IPS-11a (cell line): ENCODE data around the gene MEIKIN.

ENCODE experiments used
- H3K4me3 ChIP-seq: one replicate; pipeline ENCODE4 v1.5.1; 2013; ENCODE audit warnings: low read depth, low read length, control low read depth

The MEIKIN gene

DNA sequence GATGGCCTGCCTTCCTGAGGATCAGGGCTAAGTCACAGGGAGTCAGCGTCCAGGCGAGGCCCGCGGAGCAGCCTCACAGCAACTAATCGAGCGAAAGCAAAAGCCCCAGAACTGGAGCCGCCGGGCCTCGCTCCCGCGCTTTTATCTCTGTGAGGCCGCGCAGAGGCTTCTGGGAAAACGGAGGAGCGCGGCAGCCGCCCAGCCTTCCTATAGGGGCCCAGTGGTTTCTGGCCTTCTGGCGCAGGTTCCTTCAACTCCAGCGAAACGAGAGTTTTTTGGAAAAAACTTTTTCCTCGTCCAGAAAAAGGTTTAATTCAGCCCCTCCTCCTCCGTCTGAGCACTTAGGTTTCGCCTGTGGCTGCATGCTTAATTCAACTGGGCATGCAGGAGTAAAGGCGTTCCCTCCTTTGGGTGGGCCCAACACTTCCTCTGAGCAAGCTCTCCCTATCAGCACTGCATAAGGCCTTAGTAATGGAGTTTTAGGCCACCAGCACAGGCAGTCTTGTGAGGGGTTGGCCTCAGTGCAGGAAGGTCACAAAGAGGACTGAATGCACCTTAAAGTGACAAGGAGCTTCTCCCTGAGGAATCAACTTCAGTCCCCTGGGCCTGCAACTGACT, at the start of gene MEIKIN:
TSS of gene MEIKIN (minus strand) at position 113 of the 618 bp plus-strand sequence. CDS start 158 bp downstream, outside the sequence.
- H3K4me3 ChIP-seq, result no peak within 1 kb of the TSS

DNA sequence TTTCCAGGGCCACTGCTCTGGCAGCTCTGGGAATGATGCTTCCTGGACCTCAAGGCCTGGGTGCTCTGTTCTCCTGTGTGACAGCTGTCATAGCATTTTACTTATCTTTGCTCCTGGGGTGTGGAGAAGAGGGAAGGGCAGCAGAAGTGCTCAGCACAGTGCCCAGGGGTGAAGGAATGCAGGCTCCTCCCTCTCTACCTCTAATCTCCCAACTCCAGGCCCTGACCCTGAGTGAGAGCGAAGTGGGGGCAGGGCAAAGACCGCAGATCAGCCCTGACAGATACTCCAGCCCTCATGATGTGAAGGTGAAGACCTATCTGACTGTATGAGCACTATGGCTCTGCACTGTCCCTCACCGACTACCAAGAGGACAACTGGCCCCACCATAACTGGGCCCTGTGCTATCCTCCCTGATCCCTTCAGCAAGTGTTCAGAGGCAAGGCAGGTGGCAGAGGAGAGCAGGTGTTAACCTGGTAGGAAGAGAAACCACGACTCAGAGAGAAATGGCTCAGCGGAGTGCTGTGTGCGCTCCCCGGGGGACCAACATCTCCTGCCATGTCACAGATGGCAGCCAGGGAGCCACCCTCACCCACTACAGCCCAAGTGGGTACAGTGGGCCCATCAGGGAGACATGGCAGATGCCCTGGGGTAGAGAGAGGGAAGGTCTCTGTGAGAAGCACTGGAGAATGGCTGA, 49.2 kb upstream of the MEIKIN start:
- H3K4me3 ChIP-seq, result no peak overlapping the region

- H3K4me3 ChIP-seq, result no peak overlapping the region
Observed at GRCh38 chr5:131994090-131994489, 48.6 kb upstream of the MEIKIN start.

- no peak overlapping the region for H3K4me3 ChIP-seq
Observed at GRCh38 chr5:131993676-131994075, 48.2 kb upstream of the MEIKIN start.

GRCh38 chr5:131992370-131992769, 46.9 kb upstream of the MEIKIN start:
- no peak overlapping the region for H3K4me3 ChIP-seq

DNA sequence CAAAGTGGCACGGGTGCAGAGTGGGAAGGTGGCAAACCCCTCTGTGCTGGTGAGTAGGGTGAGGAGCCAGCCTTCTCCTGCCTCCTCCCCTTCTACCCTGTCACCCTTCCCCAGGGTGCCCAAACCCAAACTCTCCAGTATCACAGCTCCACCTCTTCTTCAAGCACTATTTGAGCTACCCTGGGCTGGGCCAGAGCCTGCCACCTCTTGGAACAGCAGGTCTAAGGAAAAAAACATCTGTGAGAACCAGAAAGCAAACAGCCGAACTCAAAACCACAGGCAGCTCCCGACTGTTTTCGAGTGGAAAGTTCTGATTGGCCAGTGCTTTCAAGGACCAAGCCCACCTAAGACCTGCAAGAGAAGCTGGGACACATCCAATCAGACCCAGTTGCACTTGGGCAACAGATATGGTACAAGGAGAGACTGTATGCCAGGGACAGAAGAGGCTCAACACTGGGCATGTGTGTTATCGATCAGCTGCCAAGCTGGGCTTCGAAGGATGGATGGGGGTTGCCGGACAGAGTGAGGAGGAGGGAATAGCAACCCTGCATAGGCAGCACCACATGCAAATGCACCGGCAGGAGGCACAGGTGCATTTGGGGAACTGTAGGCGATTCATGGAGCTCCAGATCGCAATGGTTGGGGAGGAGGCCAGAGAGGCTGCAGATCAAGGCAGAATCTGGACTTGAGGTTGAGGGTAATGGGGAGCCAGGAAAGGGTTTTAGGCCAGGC, 46.3 kb upstream of the MEIKIN start:
- H3K4me3 ChIP-seq, result no peak overlapping the region

- no peak overlapping the region for H3K4me3 ChIP-seq
Observed at GRCh38 chr5:131990716-131991115, 45.3 kb upstream of the MEIKIN start.

GRCh38 chr5:131988601-131989000, 43.1 kb upstream of the MEIKIN start:
- H3K4me3 ChIP-seq, result no peak overlapping the region

DNA sequence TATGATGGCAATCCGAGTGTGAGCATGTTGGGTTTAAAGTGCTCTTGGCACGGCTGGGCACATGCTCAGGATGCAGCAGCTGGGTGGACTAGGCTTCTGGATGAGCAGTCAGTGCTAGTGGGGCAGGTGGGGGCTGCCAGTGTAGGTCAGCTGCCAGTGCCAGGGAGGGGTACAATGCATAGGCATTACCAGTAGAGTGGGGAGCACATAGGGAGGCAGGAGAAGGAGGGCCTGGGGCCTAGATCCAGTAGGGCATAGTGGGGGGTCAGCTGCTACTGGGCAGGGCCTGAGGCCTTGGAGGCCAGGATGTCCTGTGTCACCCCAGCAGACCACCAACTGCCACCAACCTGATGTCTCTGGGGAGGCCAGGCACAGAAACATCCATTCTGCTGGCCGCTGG, 41.8 kb upstream of the MEIKIN start:
- no peak overlapping the region for H3K4me3 ChIP-seq

DNA sequence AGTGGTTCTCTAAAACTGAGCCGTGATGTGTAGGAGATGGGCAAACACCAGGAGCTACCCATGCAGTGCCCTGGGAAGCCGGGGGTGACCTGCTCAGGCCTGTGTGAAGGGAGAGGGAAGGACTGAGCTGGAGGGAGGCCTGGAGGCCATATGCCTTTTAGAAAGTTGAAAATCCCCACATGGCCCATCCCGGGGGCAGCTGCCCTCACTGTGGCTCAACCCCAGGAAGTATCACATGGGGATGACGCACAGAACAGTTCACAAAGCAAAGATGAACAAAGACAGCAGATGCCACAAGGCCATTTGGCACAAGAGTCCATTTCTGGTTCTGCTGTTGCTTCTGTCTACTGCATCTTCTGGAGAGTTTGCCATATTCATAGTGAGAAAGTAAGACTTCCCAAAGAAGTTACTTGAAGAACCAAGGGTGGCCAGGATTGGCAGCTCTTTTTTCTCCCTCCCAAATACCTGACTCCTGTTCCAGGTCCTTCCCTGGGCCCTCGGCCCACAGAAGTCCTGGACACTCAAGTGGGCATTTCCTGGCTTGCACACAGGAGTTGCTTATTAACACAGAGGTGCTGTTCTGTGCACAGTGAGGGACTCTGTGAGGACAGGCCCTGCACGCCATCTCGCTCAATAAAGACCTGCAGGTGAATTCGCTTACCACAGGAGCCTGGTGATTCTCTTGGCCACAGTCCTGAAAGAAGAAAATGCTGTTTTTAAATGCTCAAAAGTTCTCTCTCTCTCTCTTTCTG, 40.9 kb upstream of the MEIKIN start:
- H3K4me3 ChIP-seq, result no peak overlapping the region

GRCh38 chr5:131984956-131985665, 39.6 kb upstream of the MEIKIN start:
- no peak overlapping the region for H3K4me3 ChIP-seq

GRCh38 chr5:131983244-131983771, 37.8 kb upstream of the MEIKIN start:
- no peak overlapping the region for H3K4me3 ChIP-seq

DNA sequence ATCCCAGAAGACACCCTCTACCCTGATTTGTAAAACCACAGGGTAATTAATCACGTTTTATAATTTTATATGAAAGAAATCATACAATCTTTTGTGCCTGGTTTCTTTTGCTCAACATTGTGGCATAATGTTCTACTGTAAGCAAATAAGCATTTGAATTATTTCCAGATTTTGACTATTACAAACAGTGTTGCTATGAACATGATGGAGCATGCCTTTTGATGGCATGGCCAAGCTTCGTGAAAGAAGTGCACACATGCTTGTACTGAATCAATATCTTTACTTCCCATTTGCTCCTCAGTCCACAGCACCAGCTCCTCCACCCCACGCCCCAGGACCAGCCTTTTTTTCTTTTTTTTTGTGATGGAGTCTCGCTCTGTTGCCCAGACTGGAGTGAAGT, 36.1 kb upstream of the MEIKIN start:
- no peak overlapping the region for H3K4me3 ChIP-seq

DNA sequence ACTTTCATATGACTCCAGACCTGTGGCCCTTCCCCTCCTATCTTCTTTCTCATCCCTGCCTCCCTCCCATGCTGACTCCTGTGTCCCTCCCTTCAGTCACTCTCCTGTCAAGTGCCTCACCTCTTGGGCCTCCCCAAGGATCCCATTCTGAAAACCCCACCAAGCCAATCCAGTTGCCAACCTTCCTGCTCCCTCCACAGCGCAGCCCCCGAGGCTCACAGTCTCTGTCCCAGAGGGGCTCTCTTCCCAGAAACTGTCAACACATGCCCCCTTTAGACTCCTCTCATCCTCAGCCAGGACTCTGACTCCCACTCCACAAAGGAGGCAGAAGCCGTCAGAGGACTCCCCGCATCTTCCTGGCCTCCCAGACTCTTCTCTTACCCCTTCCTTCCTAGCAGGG, 35.2 kb upstream of the MEIKIN start:
- no peak overlapping the region for H3K4me3 ChIP-seq

GRCh38 chr5:131979816-131980215, 34.4 kb upstream of the MEIKIN start:
- no peak overlapping the region for H3K4me3 ChIP-seq

DNA sequence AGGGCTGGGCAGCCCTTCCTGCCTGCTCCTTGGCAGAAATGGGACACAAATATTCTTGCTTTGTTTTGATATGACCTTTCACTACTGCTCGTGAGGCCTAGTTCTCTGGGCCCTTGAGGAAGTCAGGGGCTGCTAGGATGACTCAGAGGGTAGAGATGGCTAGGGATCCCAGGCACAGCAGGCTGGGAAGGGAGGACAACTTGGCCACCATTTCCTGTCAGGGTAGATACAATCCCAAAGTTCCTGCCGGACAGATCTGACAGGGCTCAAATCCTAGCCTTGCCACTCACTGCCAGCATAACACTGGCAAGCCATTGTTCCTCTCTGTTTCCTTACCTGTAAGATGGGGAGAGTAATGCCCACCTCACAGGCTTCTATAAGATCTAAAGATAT, 31.7 kb upstream of the MEIKIN start:
- H3K4me3 ChIP-seq, result no peak overlapping the region

DNA sequence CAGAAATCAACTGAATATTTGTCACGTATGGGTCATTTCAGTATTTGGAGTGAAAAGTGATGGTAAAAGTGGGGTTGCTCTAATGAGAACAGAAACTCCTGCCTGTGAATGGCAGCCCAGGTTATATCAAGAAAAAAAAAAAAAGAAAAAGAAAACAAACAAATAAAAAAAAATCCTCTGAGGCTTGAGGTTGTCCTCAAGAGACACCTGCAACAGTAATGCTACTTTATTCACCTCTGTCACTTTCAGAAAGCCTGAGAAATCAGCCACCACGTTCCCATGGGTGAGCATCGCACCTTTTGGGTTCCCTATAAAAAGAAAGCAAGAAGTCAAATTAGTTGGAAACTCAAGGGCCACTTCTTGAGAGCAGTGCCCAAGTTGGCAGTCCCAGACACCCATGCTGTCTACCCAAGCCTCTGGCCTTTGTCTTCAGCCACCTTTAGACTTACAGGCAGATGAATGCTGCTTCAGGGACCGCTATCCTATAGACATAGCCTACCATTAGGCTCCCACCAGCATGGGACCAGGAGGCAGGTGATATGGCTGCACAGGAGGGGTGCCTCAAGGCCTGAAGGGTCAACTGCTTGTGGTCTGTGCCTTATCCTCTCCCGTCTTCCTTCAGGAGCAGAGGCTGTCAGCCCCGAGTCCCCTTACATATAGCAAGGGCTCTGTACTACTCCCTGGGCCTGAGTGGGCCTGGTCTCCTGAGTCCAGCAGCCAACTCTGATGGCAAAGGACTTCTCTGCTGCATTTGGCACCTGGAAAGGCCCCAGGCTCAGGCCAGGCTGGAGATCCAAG, 31.1 kb upstream of the MEIKIN start:
- H3K4me3 ChIP-seq, result no peak overlapping the region

- no peak overlapping the region for H3K4me3 ChIP-seq
Observed at GRCh38 chr5:131974956-131975726, 29.7 kb upstream of the MEIKIN start.

GRCh38 chr5:131974622-131974955, 29.1 kb upstream of the MEIKIN start:
- H3K4me3 ChIP-seq, result no peak overlapping the region
